ENCODE results near the gene RAB11A.

- TF ChIP-seq CTCF (IDR thresholded peaks at IDR 0.05) (no peak), POLR2A (IDR thresholded peaks at IDR 0.05) (no peak)
Measured at GRCh38 chr15:65901836-65902235, 32.5 kb downstream of the RAB11A start.
